ENCODE data around the gene NOVA2. TPM values are rescaled to one million over a fixed set of nuclear protein-coding genes. Genes with fewer than 3 reads are reported as not detected.
A peak's percentile ranks its signal among the peaks of the same experiment; 100 is the strongest.

Gene NOVA2
- total and polyA plus RNA-seq, 10 donors: 0.42 to 12.5 (median 3.7) TPM

GRCh38 chr19:45902651-45903625, 70.7 kb downstream of the NOVA2 start:
- TF ChIP-seq POLR2A (IDR thresholded peaks at IDR 0.05): peak in 2 of 3 donors; percentile 40 to 65
- TF ChIP-seq CTCF (IDR thresholded peaks at IDR 0.05 in 8 of 11, conservative IDR thresholded peaks at IDR 0.05 in 3 of 11): peak in 6 of 11 experiments; percentile 15 to 58 (median 27)
- peak; percentile 93 to 97 (median 97) for TF ChIP-seq POLR2AphosphoS5 (IDR thresholded peaks at IDR 0.05)
- Histone ChIP-seq H3K9me3 (no peaks in the 10 kb centered on the region), H3K36me3 (peaks cover 0 to 30% (median 15%) of the 10 kb centered on the region in 6 donors), H3K4me1 (peaks cover 15 to 47% (median 26%) of the 10 kb centered on the region in 6 donors), H3K27ac (peak overlapping the region; percentile 61 to 92 (median 84)), H3K27me3 (replicated peaks in 1 of 7) (no peaks in the 10 kb centered on the region), H3K4me3 (peak overlapping the region; percentile 65 to 91 (median 72))
- 2 to 4% (median 2%) methylated on average over 60 to 73 of the region's 73 CpGs for WGBS, 5 donors
- DNase-seq: peak; percentile 100
- intact Hi-C loops (cut with DNase I; ENCODE audit: low total_unique reads): no loop called here

- no peaks in the 10 kb centered on the region for H3K27me3 ChIP-seq (replicated peaks in 1 of 7)
- TF ChIP-seq CTCF (IDR thresholded peaks at IDR 0.05 in 8 of 11, conservative IDR thresholded peaks at IDR 0.05 in 3 of 11) (no peak), POLR2A (IDR thresholded peaks at IDR 0.05) (no peak), POLR2AphosphoS5 (IDR thresholded peaks at IDR 0.05) (no peak)
- peaks cover 18 to 56% (median 33%) of the 10 kb centered on the region in 6 donors for H3K4me1 ChIP-seq
- intact Hi-C loops (cut with DNase I; ENCODE audit: low total_unique reads): no loop called here
- peak within 1 kb of the TSS; percentile 61 to 92 (median 84) for H3K27ac ChIP-seq
- DNase-seq: no peak
- WGBS, 5 donors: 1 to 2% (median 1%) methylated on average over 34 to 47 of the region's 47 CpGs
- peaks cover 0 to 38% (median 16%) of the 10 kb centered on the region in 6 donors for H3K36me3 ChIP-seq
- no peaks in the 10 kb centered on the region for H3K9me3 ChIP-seq
- peak within 1 kb of the TSS; percentile 65 to 91 (median 72) for H3K4me3 ChIP-seq
Observed at GRCh38 chr19:45901912-45902650, 71.6 kb downstream of the NOVA2 start, which contains the start of gene MYPOP. Gene MYPOP (minus strand): TSS chr19:45902613. CDS start chr19:45901773, 840 bp downstream.

- peaks cover 0 to 42% (median 16%) of the 10 kb centered on the region in 6 donors for H3K36me3 ChIP-seq
- no peaks in the 10 kb centered on the region for H3K9me3 ChIP-seq
- no peaks in the 10 kb centered on the region for H3K27me3 ChIP-seq (replicated peaks in 1 of 7)
- H3K27ac ChIP-seq: peak overlapping the region in 6 of 8 donors; percentile 5 to 92 (median 84)
- 0 to 19% (median 13%) methylated on average over 9 to 69 of the region's 69 CpGs for WGBS, 5 donors
- TF ChIP-seq POLR2A (IDR thresholded peaks at IDR 0.05): no peak
- TF ChIP-seq POLR2AphosphoS5 (IDR thresholded peaks at IDR 0.05): peak in 2 of 3 donors; percentile 30 to 53
- H3K4me3 ChIP-seq: peak overlapping the region; percentile 58 to 91 (median 72)
- intact Hi-C loops (cut with DNase I; ENCODE audit: low total_unique reads): no loop called here
- DNase-seq: peak; percentile 87
- peaks cover 18 to 60% (median 36%) of the 10 kb centered on the region in 6 donors for H3K4me1 ChIP-seq
Observed at GRCh38 chr19:45901432-45901911, 72.2 kb downstream of the NOVA2 start.

GRCh38 chr19:45900738-45901431, 72.8 kb downstream of the NOVA2 start:
- 72 to 87% (median 75%) methylated on average over 14 to 22 of the region's 22 CpGs for WGBS, 5 donors
- H3K4me3 ChIP-seq: peak overlapping the region; percentile 58 to 91 (median 72)
- H3K27ac ChIP-seq: peak overlapping the region in 4 of 8 donors; percentile 20 to 92 (median 88)
- intact Hi-C loops (cut with DNase I; ENCODE audit: low total_unique reads): no loop called here
- TF ChIP-seq POLR2AphosphoS5 (IDR thresholded peaks at IDR 0.05) (no peak), POLR2A (IDR thresholded peaks at IDR 0.05) (no peak), CTCF (IDR thresholded peaks at IDR 0.05 in 8 of 11, conservative IDR thresholded peaks at IDR 0.05 in 3 of 11) (no peak)
- H3K4me1 ChIP-seq: peaks cover 18 to 65% (median 36%) of the 10 kb centered on the region in 6 donors
- H3K36me3 ChIP-seq: peaks cover 0 to 47% (median 20%) of the 10 kb centered on the region in 6 donors
- no peaks in the 10 kb centered on the region for H3K9me3 ChIP-seq
- H3K27me3 ChIP-seq (replicated peaks in 1 of 7): no peaks in the 10 kb centered on the region
- no peak for DNase-seq
